Left forelimb (tissue), 1 donor: ENCODE results near the gene FNDC5.
A peak's percentile ranks its signal among the peaks of the same experiment; 100 is the strongest.

Experiments used
- DNase-seq: peaks from one replicate; pipeline ENCODE4 v3.0.0-alpha.2; 2018; ENCODE audit warnings: low spot score

The FNDC5 gene

GRCh38 chr1:32884032-32884372 is 13.3 kb upstream of the FNDC5 start:
- no peak for DNase-seq

GRCh38 chr1:32883338-32884031 is 12.8 kb upstream of the FNDC5 start:
- no peak for DNase-seq

DNA sequence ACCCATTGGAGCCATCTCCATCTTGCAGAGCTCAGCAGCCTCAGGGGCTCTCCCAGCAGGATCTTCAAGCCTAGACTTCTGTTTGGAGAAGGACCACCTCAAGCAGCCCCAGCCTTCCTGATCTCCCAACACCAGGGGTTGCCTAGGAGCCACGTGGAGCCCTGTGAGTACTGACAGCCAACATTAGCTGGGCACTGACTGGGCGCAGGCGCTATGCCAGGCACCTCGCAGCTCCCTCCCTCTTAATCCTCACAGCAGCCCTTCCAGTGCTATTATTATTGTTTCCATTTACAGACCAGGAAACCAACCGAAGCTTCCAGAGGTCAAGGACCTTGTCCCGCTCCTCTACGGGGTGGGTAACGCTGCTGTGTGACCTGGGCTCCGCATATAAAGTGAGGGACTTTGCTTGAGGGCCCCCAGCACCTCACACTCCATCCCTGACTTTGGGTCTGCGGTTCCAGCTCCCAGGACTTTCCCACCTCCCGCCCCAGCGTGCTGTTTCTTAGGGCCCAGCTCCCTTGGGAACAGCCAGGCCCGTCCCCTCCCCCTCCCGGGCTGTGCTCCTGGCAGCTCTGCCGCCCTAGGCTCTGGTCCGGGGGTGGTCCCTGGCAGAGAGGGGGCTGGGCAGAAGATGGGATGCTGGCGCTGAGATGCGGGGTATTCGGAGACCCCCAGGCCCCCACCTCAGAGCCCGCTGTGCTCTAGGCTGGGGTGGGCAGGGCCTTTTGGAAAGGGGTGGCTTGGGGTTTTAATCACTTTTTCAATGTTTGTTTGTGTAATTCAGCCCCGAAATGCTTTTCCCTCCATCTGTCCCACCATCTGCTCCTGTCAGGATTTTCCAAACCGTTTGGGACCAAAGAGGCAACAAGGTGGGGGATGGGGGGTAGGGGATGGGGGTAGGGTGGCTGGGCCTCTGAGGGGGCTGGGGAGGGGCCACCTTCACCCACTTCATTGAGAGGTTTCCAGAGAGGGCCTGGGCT is 11.4 kb upstream of the FNDC5 start:
- no peak for DNase-seq

DNA sequence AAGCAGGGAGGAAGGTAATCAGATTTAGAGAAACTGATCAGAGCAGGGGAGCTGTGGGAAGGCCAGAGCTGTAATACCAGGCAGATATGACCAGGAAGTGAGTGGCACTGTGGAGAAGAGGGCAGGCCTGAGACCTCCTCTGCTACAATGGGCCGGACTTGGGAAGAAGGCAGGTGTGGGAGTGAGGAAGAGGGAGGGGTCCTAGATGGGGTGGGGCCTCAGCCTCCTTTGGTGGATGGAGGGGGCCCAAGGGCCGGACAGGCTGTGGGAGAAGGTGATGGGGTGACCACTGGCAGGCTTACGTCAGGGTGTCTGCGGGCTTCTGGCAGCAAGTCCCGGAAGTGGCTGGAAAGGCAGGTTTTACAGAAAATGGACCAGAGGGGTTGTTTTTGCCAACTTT is 10.6 kb upstream of the FNDC5 start:
- DNase-seq: no peak

DNA sequence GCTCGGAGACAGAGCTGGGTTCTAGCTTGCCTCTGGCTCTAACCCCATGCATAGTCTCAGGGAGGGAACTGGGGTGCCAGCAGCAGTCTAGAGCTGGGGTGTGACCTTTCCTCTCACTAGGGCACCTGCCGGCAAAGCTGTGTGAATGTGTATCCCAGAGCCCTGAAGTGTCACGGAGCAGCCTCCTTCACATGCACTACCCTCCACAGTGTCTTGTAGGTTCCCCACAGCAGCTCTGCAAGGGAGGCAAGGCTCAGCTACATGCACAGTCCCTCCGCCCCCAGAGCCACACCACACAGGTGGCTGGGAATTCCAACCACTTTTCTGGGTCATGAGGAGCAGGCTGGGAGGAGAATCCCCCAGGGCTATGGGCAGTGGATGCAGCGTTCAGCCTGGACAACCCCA is 7.9 kb upstream of the FNDC5 start:
- DNase-seq: peak; percentile 23

GRCh38 chr1:32878183-32878582 is 7.5 kb upstream of the FNDC5 start:
- DNase-seq: peak; percentile 57

DNA sequence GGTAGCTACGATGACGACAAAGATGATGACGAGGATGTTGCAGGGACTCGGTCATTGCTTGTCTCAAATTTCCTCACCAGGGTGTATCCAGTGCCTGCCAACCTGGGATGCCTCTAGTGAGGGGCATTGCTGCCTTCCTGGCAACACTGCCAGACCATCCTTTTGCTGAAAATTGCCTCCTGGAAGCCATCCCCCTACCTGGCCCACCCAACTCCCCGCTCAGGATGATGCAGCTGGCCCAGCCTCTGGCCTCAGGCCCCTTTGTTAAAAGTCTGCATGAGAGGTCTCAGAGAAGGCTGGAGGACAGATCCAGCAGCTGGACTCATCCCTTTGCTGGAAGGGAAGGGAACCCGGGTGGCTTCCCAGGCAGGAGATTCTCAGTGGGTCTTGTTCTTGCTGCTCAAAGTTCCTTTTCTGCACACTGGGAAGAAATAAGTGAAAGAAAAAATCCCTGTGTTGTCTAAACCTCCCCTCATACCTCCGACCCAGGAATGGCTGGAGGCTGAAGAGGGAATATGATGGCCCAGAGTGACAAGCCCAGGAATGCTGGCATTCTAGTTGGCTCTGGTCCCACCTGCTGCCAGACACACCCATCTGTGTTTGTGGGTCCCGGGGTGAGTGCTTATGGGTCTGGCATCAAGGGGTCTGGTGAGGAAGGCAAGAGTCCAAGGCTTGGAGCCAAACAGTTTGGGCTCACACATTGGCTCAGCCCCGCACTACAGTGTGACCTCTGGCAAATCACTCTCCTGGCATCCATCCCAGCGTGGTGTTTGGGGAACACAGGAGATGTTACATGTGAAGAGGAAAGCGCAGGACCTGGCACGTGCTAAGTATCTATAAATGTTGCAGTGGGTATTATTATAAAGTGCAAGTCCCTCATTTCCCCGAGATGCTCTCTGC is 6.7 kb upstream of the FNDC5 start:
- DNase-seq: peak; percentile 65

GRCh38 chr1:32876341-32877210 is 5.9 kb upstream of the FNDC5 start:
- DNase-seq: peak; percentile 68

- peak; percentile 57 for DNase-seq
These were observed 4.4 kb upstream of the FNDC5 start for GRCh38 chr1:32874860-32875752.

DNA sequence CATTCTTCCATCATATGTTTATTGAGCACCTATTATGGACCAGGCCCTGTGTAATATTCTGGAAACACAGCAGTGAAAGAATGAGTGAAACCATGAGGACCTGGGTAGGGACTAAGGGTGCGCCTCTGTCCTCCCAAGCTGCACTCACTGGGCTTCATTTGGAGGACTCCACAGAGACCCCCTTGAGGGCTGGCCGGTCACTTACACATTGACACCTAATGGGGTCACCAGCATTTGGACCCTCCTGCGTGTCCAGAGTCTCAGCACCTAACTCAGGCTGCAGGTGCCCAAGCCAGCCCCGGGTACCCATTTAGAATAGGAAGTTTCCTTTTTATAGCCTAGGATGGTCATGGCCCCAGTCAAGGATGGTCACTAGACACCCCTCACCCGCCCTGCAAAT is 2.8 kb upstream of the FNDC5 start:
- no peak for DNase-seq

DNA sequence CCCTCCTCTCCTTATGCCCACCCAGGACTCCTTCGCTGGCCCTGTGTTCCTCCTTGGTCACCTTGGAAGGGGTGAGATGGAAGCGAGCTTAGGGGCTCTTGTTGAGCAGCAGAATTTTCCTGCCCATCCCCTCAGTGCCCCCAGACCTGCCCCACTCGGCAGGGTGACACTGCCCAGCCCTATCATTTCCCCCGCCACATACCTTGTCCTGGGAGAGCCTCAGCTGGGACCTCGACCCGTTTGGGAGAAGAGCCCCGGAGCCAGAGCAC is 1.4 kb upstream of the FNDC5 start:
- DNase-seq: no peak

DNA sequence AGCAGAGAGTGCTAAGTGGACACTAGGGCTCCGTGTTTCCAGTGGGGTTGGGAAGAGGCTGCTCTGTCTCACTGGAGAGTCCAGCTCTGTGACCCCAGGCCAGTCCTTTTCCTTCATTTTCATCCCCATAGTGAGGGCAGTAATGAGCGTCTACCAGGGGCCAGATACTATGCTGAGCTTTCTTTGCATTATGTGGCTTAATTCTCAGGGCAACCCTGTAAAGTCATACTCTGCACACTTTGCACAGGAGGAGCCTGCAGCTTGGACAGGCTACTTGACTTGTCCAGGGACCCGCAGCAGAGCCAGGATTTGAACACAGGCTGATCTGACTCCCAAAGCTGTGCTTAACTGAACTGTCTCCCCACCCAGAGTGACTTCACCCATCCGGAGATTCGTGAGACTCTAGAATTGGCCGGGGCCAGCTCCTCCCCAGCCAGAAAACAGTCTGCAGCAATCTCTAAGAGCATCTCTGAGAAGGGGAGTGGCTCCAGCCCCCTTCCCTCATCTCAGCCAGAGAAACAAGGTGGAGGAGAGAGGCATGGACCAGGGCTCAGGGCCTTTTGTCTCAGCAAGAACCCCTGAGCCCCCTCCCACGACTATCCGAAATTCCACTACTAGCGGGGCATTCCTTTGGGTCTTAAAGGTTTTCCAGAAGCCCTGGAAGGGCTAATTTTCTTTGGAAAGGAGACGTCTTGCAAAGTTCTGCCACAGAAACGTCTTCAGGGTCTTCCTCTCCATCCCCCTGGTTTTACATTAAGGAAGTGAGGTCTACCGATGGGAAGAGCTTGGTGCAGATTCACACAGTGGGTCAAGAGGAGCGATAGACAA is 866 bp upstream of the FNDC5 start:
- DNase-seq: peak; percentile 74

- DNase-seq: no peak
These were observed 643 bp downstream of the FNDC5 start for GRCh38 chr1:32869923-32870614.

DNA sequence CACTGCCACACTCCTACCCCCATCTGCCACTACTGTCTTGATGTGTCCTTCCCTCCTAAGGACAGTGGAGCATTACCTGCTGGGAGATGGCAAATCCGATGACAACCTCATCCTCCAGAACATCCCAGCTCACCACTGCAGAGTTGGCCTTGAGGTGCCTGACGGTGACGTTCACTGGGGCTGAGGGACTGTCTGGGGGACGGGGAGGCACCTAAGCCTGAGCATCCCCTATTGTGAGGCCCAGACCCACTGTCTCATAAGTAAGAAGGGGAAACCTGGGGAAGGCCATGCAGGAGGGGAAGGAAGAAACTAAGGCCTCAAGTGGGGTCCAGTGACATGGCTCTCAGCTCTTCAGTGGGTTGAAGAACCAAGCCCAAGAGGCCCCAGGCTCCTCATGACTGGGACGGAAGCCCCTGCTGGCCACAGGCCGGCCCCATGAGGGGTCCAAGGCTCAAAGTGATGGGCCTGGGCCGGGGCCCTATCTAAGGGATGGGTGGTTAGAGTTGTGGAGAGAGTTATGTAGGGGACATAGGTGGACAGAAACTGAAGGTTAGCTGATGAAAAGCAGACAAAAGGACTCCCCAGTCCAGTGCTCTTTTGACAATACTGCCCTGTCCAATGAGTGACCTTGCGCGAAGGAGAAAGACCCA is 1.8 kb downstream of the FNDC5 start:
- DNase-seq: no peak

- no peak for DNase-seq
These were observed 2.6 kb downstream of the FNDC5 start for GRCh38 chr1:32868085-32868484.

- DNase-seq: no peak
These were observed 3.0 kb downstream of the FNDC5 start for GRCh38 chr1:32867671-32868070.

DNA sequence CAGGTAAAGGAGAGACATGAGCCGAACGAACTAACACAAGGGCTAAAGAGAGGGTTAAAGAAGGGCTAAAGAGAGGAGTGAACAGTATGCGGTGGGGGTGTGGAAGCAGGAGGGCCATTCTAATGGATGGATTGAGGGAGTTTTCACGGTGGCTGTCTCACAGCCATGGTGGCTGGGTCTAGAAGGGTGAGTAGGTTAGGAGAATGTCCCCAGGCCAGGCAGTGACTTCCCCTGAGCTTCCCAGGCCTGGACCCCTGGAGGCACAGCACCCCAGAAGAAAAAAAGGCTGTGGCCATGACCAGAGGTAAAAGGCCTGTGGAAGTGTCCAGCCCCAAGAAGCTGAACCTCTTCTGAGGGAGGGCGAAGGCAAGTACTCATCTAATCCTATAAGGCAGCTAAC is 3.6 kb downstream of the FNDC5 start:
- no peak for DNase-seq

DNA sequence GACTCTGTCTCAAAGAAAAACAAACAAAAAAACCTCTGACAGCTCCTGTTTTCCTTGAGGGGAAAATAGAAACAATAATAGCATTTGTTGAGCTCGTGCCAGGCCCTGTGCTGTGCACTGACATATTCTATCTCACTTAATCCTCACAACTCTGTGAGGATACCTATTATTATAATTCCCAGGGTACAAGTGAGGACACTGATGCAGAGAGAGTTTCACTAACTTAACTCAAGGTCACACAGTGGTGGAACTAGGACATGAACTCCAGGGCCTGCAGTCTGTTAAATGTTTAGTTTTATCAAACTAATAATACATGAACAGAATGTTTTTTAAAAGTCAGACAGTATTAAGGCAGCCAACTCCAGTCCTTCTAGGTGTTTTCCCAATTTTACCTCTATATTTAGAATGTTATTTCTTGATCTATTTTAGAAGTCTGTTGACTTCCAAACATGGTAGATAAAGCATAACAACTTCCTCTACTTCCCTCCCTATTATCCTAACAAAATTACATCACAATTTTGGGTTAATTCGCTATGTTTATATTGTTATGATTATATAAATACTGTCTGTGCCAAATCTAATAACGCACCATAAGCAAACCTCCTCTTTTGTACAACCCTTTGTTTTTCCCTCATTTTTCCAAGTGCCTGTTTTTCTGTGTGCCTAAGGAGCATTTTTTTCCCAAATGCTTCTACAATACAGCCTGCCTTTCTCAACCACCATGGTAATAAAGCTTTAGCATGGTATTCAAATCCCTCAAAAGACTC is 4.9 kb downstream of the FNDC5 start:
- DNase-seq: no peak
